Skin epidermis (tissue), 12 donors: ENCODE measurements around the gene MOB1A.

Experiments used
- H3K27ac ChIP-seq, 21 experiments: fragments of 200-600 bp; sonication (generic) in 11 of 21; one replicate each; pipeline ENCODE4 v1.5.0; 2020; ENCODE audit warnings: mild to moderate bottlenecking in 3 of 21, inconsistent platforms in 2 of 21, moderate library complexity in 2 of 21
- H3K4me3 ChIP-seq, 7 experiments: fragments of 200-600 bp; sonication (generic) in 2 of 7; one replicate each; pipeline ENCODE4 v1.5.0; 2020; ENCODE audit warnings: inconsistent platforms in 2 of 7, mild to moderate bottlenecking in 2 of 7, moderate library complexity in 1 of 7

Gene MOB1A

DNA sequence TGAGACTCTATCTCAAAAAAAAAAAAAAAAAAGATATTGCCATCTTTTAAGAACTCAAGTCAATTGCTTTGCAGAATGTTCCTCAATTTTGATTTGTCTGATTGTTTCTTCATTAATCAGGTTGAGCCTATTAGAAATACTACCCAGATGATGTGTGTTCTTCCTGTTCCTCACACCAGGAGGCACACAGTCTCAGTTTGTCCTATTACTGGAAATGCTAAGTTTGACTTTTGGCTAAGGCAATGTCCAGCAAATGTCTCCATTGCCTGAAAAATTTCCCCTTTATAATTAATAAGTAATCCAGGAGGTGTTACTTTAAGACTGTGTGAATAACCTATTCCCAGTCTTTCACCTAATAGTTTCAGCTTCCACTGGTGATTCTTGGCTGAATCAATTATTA is 59.3 kb downstream of the MOB1A start:
- H3K27ac ChIP-seq: peak overlapping the region in 2 of 21 experiments; percentile 90 to 91
- no peak overlapping the region for H3K4me3 ChIP-seq

- H3K27ac ChIP-seq: no peak overlapping the region
- no peak overlapping the region for H3K4me3 ChIP-seq
These were observed 67.3 kb downstream of the MOB1A start for GRCh38 chr2:74111380-74111779.

GRCh38 chr2:74110537-74110936 is 68.1 kb downstream of the MOB1A start:
- Histone ChIP-seq H3K27ac (no peak overlapping the region), H3K4me3 (no peak overlapping the region)

GRCh38 chr2:74109551-74109950 is 69.1 kb downstream of the MOB1A start:
- no peak overlapping the region for H3K27ac ChIP-seq
- no peak overlapping the region for H3K4me3 ChIP-seq

GRCh38 chr2:74107071-74107470 is 71.6 kb downstream of the MOB1A start:
- no peak overlapping the region for H3K4me3 ChIP-seq
- H3K27ac ChIP-seq: no peak overlapping the region

GRCh38 chr2:74105413-74105812 is 73.3 kb downstream of the MOB1A start:
- H3K27ac ChIP-seq: no peak overlapping the region
- H3K4me3 ChIP-seq: no peak overlapping the region

- no peak overlapping the region for H3K27ac ChIP-seq
These were observed 73.8 kb downstream of the MOB1A start for GRCh38 chr2:74104839-74105238.

DNA sequence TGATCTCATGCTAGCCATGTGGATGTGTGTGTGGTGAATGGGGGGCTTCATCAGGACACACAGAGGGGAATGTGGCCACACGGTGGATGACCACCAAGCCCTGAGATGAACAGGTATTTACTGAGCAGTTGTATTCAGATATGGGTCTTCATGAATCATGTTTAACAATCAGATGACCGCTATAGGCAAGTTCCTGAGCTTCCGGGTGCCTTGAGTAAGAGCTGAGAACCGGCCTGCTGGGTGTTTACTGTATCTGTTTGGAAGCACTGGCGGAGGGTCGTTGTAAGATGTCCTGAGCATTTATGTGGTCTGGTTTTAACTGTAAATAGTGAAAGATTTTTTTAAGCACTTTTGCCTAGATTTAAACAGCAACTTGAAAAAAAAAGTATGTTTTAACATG is 74.9 kb downstream of the MOB1A start:
- no peak overlapping the region for H3K4me3 ChIP-seq

More at GRCh38 chr2:74104839-74105238, 73.8 kb downstream of the MOB1A start:
- no peak overlapping the region for H3K4me3 ChIP-seq

More for the DNA sequence above, 74.9 kb downstream of the MOB1A start:
- H3K27ac ChIP-seq: no peak overlapping the region
